ENCODE measurements around the gene CCNJL.
A peak's percentile ranks its signal among the peaks of the same experiment; 100 is the strongest.

The CCNJL gene

GRCh38 chr5:160315968-160316367, 3.6 kb upstream of the CCNJL start:
- H3K56ac ChIP-seq (ENCODE audit: low read length), result no peak overlapping the region
- no peaks in the 10 kb centered on the region for H3K27me3 ChIP-seq (ENCODE audit: insufficient read depth, low read length, poor library complexity)
- H3K4me1 ChIP-seq (ENCODE audit: control insufficient read depth, low read depth, low read length), result peaks cover 3% of the 10 kb centered on the region
- no peak overlapping the region for H3K4me2 ChIP-seq (ENCODE audit: low read length)
- DNase-seq, result peak; percentile 40
- no peak overlapping the region for H2AK5ac ChIP-seq (ENCODE audit: low read length)
- peaks cover 2% of the 10 kb centered on the region for H3K79me1 ChIP-seq (ENCODE audit: low read length)
- H3K79me2 ChIP-seq (ENCODE audit: control insufficient read depth, insufficient read depth, low read length), result peaks cover 3% of the 10 kb centered on the region
- H3K9ac ChIP-seq (ENCODE audit: low read length), result no peak overlapping the region
- H2BK120ac ChIP-seq (ENCODE audit: low read depth, low read length), result no peak overlapping the region
- H3K36me3 ChIP-seq (ENCODE audit: control insufficient read depth, insufficient read depth, low read length), result no peaks in the 10 kb centered on the region
- no peak overlapping the region for H3K23ac ChIP-seq (ENCODE audit: low read length)
- H3K4me3 ChIP-seq (ENCODE audit: low read length), result no peak overlapping the region
- H3K18ac ChIP-seq (ENCODE audit: low read length), result no peak overlapping the region
- H2BK5ac ChIP-seq (ENCODE audit: low read length), result no peak overlapping the region
- no peak overlapping the region for H3K4ac ChIP-seq (ENCODE audit: low read depth, low read length)
- H4K5ac ChIP-seq (ENCODE audit: low read length), result no peak overlapping the region
- H4K8ac ChIP-seq (ENCODE audit: low read depth, low read length), result no peak overlapping the region
- H3K27ac ChIP-seq (ENCODE audit: low read depth, low read length), result no peak overlapping the region
- no peak overlapping the region for H2BK15ac ChIP-seq (replicated peaks; ENCODE audit: low read depth)
- no CpG with 5 or more reads among the region's 1 CpG for WGBS (ENCODE audit: extremely low coverage, insufficient coverage, low lambda C conversion rate)

GRCh38 chr5:160312960-160313727, 780 bp upstream of the CCNJL start:
- peak overlapping the region; percentile 16 for H3K18ac ChIP-seq (ENCODE audit: low read length)
- peak overlapping the region; percentile 48 for H3K4me2 ChIP-seq (ENCODE audit: low read length)
- H3K4me3 ChIP-seq (ENCODE audit: low read length), result peak overlapping the region; percentile 61
- H3K27me3 ChIP-seq (ENCODE audit: insufficient read depth, low read length, poor library complexity), result no peaks in the 10 kb centered on the region
- H3K79me2 ChIP-seq (ENCODE audit: control insufficient read depth, insufficient read depth, low read length), result peaks cover 18% of the 10 kb centered on the region
- H3K36me3 ChIP-seq (ENCODE audit: control insufficient read depth, insufficient read depth, low read length), result no peaks in the 10 kb centered on the region
- H2AK5ac ChIP-seq (ENCODE audit: low read length), result no peak overlapping the region
- H3K56ac ChIP-seq (ENCODE audit: low read length), result peak overlapping the region; percentile 94
- H2BK15ac ChIP-seq (replicated peaks; ENCODE audit: low read depth), result no peak overlapping the region
- H3K4me1 ChIP-seq (ENCODE audit: control insufficient read depth, low read depth, low read length), result peaks cover 7% of the 10 kb centered on the region
- H4K8ac ChIP-seq (ENCODE audit: low read depth, low read length), result no peak overlapping the region
- H4K5ac ChIP-seq (ENCODE audit: low read length), result no peak overlapping the region
- H3K9ac ChIP-seq (ENCODE audit: low read length), result peak overlapping the region; percentile 80
- H3K79me1 ChIP-seq (ENCODE audit: low read length), result peaks cover 18% of the 10 kb centered on the region
- H3K23ac ChIP-seq (ENCODE audit: low read length), result no peak overlapping the region
- H3K4ac ChIP-seq (ENCODE audit: low read depth, low read length), result no peak overlapping the region
- WGBS (ENCODE audit: extremely low coverage, insufficient coverage, low lambda C conversion rate), result no CpG with 5 or more reads among the region's 8 CpGs
- H2BK5ac ChIP-seq (ENCODE audit: low read length), result no peak overlapping the region
- H3K27ac ChIP-seq (ENCODE audit: low read depth, low read length), result no peak overlapping the region
- H2BK120ac ChIP-seq (ENCODE audit: low read depth, low read length), result no peak overlapping the region
- DNase-seq, result no peak

- H3K36me3 ChIP-seq (ENCODE audit: control insufficient read depth, insufficient read depth, low read length), result no peaks in the 10 kb centered on the region
- WGBS (ENCODE audit: extremely low coverage, insufficient coverage, low lambda C conversion rate), result no CpG with 5 or more reads among the region's 45 CpGs
- H4K5ac ChIP-seq (ENCODE audit: low read length), result no peak overlapping the region
- peaks cover 25% of the 10 kb centered on the region for H3K79me1 ChIP-seq (ENCODE audit: low read length)
- no peak overlapping the region for H2BK15ac ChIP-seq (replicated peaks; ENCODE audit: low read depth)
- peak overlapping the region; percentile 94 for H3K56ac ChIP-seq (ENCODE audit: low read length)
- peak overlapping the region; percentile 78 for H3K4me2 ChIP-seq (ENCODE audit: low read length)
- H3K79me2 ChIP-seq (ENCODE audit: control insufficient read depth, insufficient read depth, low read length), result peaks cover 19% of the 10 kb centered on the region
- no peak overlapping the region for H2AK5ac ChIP-seq (ENCODE audit: low read length)
- H3K23ac ChIP-seq (ENCODE audit: low read length), result no peak overlapping the region
- peak overlapping the region; percentile 81 for H3K18ac ChIP-seq (ENCODE audit: low read length)
- no peak overlapping the region for H3K27ac ChIP-seq (ENCODE audit: low read depth, low read length)
- H4K8ac ChIP-seq (ENCODE audit: low read depth, low read length), result no peak overlapping the region
- H3K4ac ChIP-seq (ENCODE audit: low read depth, low read length), result peak overlapping the region; percentile 81
- H2BK120ac ChIP-seq (ENCODE audit: low read depth, low read length), result no peak overlapping the region
- H3K4me1 ChIP-seq (ENCODE audit: control insufficient read depth, low read depth, low read length), result peaks cover 7% of the 10 kb centered on the region
- peak overlapping the region; percentile 82 for H3K4me3 ChIP-seq (ENCODE audit: low read length)
- peak; percentile 28 for DNase-seq
- H2BK5ac ChIP-seq (ENCODE audit: low read length), result no peak overlapping the region
- H3K9ac ChIP-seq (ENCODE audit: low read length), result peak overlapping the region; percentile 74
- H3K27me3 ChIP-seq (ENCODE audit: insufficient read depth, low read length, poor library complexity), result no peaks in the 10 kb centered on the region
These were observed 752 bp downstream of the CCNJL start for GRCh38 chr5:160311491-160312133.

DNA sequence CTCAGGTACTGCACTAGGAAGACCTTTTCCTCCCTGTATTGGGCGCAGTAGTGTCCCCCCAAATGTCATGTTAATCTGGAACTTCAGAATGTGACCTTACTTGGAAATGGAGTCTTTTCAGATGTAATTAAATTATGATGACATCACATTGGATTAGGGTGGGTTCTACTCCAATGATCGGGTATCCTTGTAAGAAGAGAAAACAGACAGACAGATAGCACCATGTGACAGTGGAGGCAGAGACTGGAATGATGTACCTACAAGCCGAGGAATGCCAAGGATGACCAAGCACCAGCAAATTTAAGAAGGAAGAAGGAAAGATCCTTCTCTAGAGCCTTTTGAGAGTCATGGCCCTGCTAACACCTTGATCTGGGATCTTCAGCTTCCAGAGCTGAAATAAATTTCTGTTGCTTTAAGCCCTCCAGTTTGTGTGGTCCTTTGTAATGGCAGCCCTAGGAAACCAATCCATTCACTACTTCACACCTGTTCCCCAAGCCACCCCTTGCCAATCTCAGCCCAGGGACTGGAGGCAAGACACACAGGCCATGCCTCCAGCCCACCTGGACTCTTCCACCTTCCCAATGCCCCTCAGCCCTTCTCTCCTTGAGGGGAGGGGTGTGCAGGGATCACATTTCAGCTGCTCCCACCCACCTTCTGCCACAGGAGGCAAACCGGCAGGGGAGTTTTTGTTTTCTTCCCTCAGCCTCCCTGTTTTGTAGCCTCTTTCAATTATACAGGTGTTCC, 1.6 kb downstream of the CCNJL start:
- Histone ChIP-seq H2BK15ac (replicated peaks; ENCODE audit: low read depth) (no peak overlapping the region), H4K5ac (ENCODE audit: low read length) (no peak overlapping the region), H3K56ac (ENCODE audit: low read length) (no peak overlapping the region), H3K4me3 (ENCODE audit: low read length) (no peak overlapping the region), H3K36me3 (ENCODE audit: control insufficient read depth, insufficient read depth, low read length) (no peaks in the 10 kb centered on the region), H2AK5ac (ENCODE audit: low read length) (no peak overlapping the region), H3K79me2 (ENCODE audit: control insufficient read depth, insufficient read depth, low read length) (peaks cover 19% of the 10 kb centered on the region), H3K27me3 (ENCODE audit: insufficient read depth, low read length, poor library complexity) (no peaks in the 10 kb centered on the region), H2BK5ac (ENCODE audit: low read length) (no peak overlapping the region), H3K4me2 (ENCODE audit: low read length) (no peak overlapping the region), H3K18ac (ENCODE audit: low read length) (no peak overlapping the region), H3K79me1 (ENCODE audit: low read length) (peaks cover 25% of the 10 kb centered on the region), H3K23ac (ENCODE audit: low read length) (no peak overlapping the region), H3K4me1 (ENCODE audit: control insufficient read depth, low read depth, low read length) (peaks cover 7% of the 10 kb centered on the region), H4K8ac (ENCODE audit: low read depth, low read length) (no peak overlapping the region), H3K9ac (ENCODE audit: low read length) (no peak overlapping the region), H2BK120ac (ENCODE audit: low read depth, low read length) (no peak overlapping the region), H3K27ac (ENCODE audit: low read depth, low read length) (no peak overlapping the region), H3K4ac (ENCODE audit: low read depth, low read length) (no peak overlapping the region)
- no CpG with 5 or more reads among the region's 4 CpGs for WGBS (ENCODE audit: extremely low coverage, insufficient coverage, low lambda C conversion rate)
- peak; percentile 25 for DNase-seq

DNA sequence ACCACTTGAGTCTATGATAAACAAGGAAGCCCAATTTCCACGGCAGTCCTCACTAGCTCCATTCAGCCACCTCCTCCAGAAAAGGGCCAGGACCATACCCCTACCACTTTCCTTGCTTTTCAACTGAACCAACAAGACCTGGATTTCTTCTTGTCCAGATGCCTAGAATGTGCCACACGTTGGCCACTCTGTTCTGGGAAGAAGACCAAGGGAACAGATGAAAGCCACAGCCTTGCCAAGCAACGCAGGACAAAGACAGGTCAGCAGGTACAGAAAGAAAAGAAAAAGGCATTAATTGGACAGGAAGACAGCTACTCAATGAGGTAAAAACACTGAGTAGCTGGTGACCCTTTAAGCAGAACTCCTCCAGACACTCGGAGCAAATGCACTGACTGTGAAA, 2.2 kb downstream of the CCNJL start:
- DNase-seq, result no peak
- H2BK5ac ChIP-seq (ENCODE audit: low read length), result no peak overlapping the region
- H3K27me3 ChIP-seq (ENCODE audit: insufficient read depth, low read length, poor library complexity), result no peaks in the 10 kb centered on the region
- H3K9ac ChIP-seq (ENCODE audit: low read length), result no peak overlapping the region
- H3K4me1 ChIP-seq (ENCODE audit: control insufficient read depth, low read depth, low read length), result peaks cover 7% of the 10 kb centered on the region
- no peak overlapping the region for H3K4me3 ChIP-seq (ENCODE audit: low read length)
- H3K36me3 ChIP-seq (ENCODE audit: control insufficient read depth, insufficient read depth, low read length), result no peaks in the 10 kb centered on the region
- H3K23ac ChIP-seq (ENCODE audit: low read length), result no peak overlapping the region
- no CpG with 5 or more reads among the region's 4 CpGs for WGBS (ENCODE audit: extremely low coverage, insufficient coverage, low lambda C conversion rate)
- peaks cover 19% of the 10 kb centered on the region for H3K79me2 ChIP-seq (ENCODE audit: control insufficient read depth, insufficient read depth, low read length)
- no peak overlapping the region for H4K8ac ChIP-seq (ENCODE audit: low read depth, low read length)
- H3K4me2 ChIP-seq (ENCODE audit: low read length), result no peak overlapping the region
- H3K18ac ChIP-seq (ENCODE audit: low read length), result no peak overlapping the region
- no peak overlapping the region for H2AK5ac ChIP-seq (ENCODE audit: low read length)
- no peak overlapping the region for H3K56ac ChIP-seq (ENCODE audit: low read length)
- H3K79me1 ChIP-seq (ENCODE audit: low read length), result peaks cover 27% of the 10 kb centered on the region
- H4K5ac ChIP-seq (ENCODE audit: low read length), result no peak overlapping the region
- H3K4ac ChIP-seq (ENCODE audit: low read depth, low read length), result no peak overlapping the region
- H2BK15ac ChIP-seq (replicated peaks; ENCODE audit: low read depth), result no peak overlapping the region
- H3K27ac ChIP-seq (ENCODE audit: low read depth, low read length), result no peak overlapping the region
- no peak overlapping the region for H2BK120ac ChIP-seq (ENCODE audit: low read depth, low read length)

Measured in mesendoderm (in vitro differentiated cells).